Astrocyte (in vitro differentiated cells and primary cell): ENCODE results near the gene CYP2C8.

Experiments
- EZH2 ChIP-seq: IDR thresholded peaks from 2 replicates; pipeline ENCODE4 v1.6.1; 2012; ENCODE audit warnings: mild to moderate bottlenecking, low read length, inconsistent platforms; ENCODE audit not compliant: insufficient read depth
- TF ChIP-seq, protein P1 (sequence below): IDR thresholded peaks from 2 replicates; pipeline ENCODE4 v1.5.1; 2011; ENCODE audit warnings: low read depth, mild to moderate bottlenecking, inconsistent platforms, low read length, moderate library complexity; ENCODE audit not compliant: insufficient read depth

DNA sequence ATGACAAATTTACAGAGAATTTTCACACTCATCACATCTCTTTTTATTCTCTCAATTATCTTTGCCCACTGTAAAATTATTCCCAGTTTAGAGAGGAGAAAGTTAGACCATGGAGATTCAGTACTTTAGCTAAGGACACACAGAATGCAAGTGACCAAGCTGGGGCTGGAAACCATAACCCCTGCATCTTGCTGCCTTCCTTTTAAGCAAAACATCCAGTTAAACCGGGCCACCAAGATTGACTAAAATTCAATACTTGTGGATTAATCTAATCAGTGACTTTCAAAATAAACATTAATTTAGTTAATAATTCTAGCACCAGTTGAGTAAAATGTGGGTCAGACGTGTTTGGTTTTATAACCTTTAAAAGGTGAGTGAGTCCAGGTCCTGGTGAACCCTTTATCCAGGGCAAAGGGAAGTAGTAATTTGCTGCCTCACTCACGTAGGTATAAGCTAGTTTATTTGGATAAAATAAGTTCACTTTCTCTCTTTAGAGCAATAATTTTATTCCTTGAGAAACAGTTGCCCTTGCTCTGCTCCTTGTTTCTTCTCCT is 1.9 kb upstream of the CYP2C8 start:
- TF ChIP-seq, protein P1, sequence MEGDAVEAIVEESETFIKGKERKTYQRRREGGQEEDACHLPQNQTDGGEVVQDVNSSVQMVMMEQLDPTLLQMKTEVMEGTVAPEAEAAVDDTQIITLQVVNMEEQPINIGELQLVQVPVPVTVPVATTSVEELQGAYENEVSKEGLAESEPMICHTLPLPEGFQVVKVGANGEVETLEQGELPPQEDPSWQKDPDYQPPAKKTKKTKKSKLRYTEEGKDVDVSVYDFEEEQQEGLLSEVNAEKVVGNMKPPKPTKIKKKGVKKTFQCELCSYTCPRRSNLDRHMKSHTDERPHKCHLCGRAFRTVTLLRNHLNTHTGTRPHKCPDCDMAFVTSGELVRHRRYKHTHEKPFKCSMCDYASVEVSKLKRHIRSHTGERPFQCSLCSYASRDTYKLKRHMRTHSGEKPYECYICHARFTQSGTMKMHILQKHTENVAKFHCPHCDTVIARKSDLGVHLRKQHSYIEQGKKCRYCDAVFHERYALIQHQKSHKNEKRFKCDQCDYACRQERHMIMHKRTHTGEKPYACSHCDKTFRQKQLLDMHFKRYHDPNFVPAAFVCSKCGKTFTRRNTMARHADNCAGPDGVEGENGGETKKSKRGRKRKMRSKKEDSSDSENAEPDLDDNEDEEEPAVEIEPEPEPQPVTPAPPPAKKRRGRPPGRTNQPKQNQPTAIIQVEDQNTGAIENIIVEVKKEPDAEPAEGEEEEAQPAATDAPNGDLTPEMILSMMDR = no peak
- TF ChIP-seq EZH2 = no peak
